Neural crest cell (in vitro differentiated cells): ENCODE measurements around the gene ACAA2. TPM values are rescaled to one million over a fixed set of nuclear protein-coding genes. Genes with fewer than 3 reads are reported as not detected.

Source experiments
- DNase-seq: peaks from one replicate; pipeline ENCODE4 v3.0.0; 2021; ENCODE audit warnings: low read depth, mixed read lengths, low spot score
- H3K27ac Mint-ChIP-seq: one replicate; pipeline ENCODE4 v1.8.0; 2021; ENCODE audit warnings: mild to moderate bottlenecking, mixed read lengths; ENCODE audit not compliant: unreplicated experiment
- H3K27me3 Mint-ChIP-seq: 2 replicates; pipeline ENCODE4 v1.8.0; 2021; ENCODE audit warnings: low read depth, mild to moderate bottlenecking, mixed read lengths
- H3K36me3 Mint-ChIP-seq: 2 replicates; pipeline ENCODE4 v1.8.0; 2021; ENCODE audit warnings: low read depth, mild to moderate bottlenecking, mixed read lengths
- H3K4me1 Mint-ChIP-seq: 2 replicates; pipeline ENCODE4 v1.8.0; 2021; ENCODE audit warnings: mixed read lengths
- H3K4me3 Mint-ChIP-seq: one replicate; pipeline ENCODE4 v1.8.0; 2021; ENCODE audit warnings: mild to moderate bottlenecking, mixed read lengths
- H3K9me3 Mint-ChIP-seq: 2 replicates; pipeline ENCODE4 v1.8.0; 2021; ENCODE audit warnings: mixed read lengths
- CTCF ChIP-seq: fragments of 200-600 bp; sonication (generic); conservative IDR thresholded peaks from 2 replicates; pipeline ENCODE4 v1.5.0; 2021; ENCODE audit warnings: antibody characterized with exemption, mild to moderate bottlenecking
- total RNA-seq: library from RNA; stranded (reverse); gene quantifications from 2 replicates; pipeline ENCODE4 v1.2.1, GENCODE V29; 2021

ACAA2 gene
- total RNA-seq, 1 donor from 2014 or later = 67.5 TPM

GRCh38 chr18:49761771-49762170 is 51.6 kb downstream of the ACAA2 start:
- no peak for DNase-seq
- Mint-ChIP-seq H3K4me1 (peaks cover 8% of the 10 kb centered on the region), H3K4me3 (no peak overlapping the region), H3K27ac (no peak overlapping the region), H3K27me3 (no peaks in the 10 kb centered on the region), H3K9me3 (no peaks in the 10 kb centered on the region), H3K36me3 (no peaks in the 10 kb centered on the region)
- no peak for TF ChIP-seq CTCF

- Mint-ChIP-seq H3K4me1 (peaks cover 8% of the 10 kb centered on the region), H3K9me3 (peaks cover 5% of the 10 kb centered on the region), H3K27me3 (no peaks in the 10 kb centered on the region), H3K4me3 (no peak overlapping the region), H3K36me3 (no peaks in the 10 kb centered on the region), H3K27ac (no peak overlapping the region)
- DNase-seq = no peak
- no peak for TF ChIP-seq CTCF
Measured at GRCh38 chr18:49758263-49758610, 55.1 kb downstream of the ACAA2 start.

GRCh38 chr18:49757513-49758262 is 55.6 kb downstream of the ACAA2 start:
- Mint-ChIP-seq H3K4me3 (no peak overlapping the region), H3K27ac (peak overlapping the region; percentile 95), H3K4me1 (peaks cover 8% of the 10 kb centered on the region), H3K36me3 (no peaks in the 10 kb centered on the region), H3K27me3 (peaks cover 3% of the 10 kb centered on the region), H3K9me3 (peaks cover 5% of the 10 kb centered on the region)
- no peak for DNase-seq
- no peak for TF ChIP-seq CTCF

- Mint-ChIP-seq H3K4me3 (no peak overlapping the region), H3K27me3 (peaks cover 10% of the 10 kb centered on the region), H3K27ac (no peak overlapping the region), H3K4me1 (peaks cover 8% of the 10 kb centered on the region), H3K9me3 (peaks cover 5% of the 10 kb centered on the region), H3K36me3 (no peaks in the 10 kb centered on the region)
- no peak for DNase-seq
- TF ChIP-seq CTCF = no peak
Measured at GRCh38 chr18:49756671-49757362, 56.5 kb downstream of the ACAA2 start.

GRCh38 chr18:49756135-49756534 is 57.2 kb downstream of the ACAA2 start:
- Mint-ChIP-seq H3K36me3 (no peaks in the 10 kb centered on the region), H3K9me3 (peaks cover 5% of the 10 kb centered on the region), H3K27ac (peak overlapping the region; percentile 67), H3K27me3 (peaks cover 14% of the 10 kb centered on the region), H3K4me3 (no peak overlapping the region), H3K4me1 (peaks cover 8% of the 10 kb centered on the region)
- no peak for TF ChIP-seq CTCF
- no peak for DNase-seq
